Panc1 (cell line): ENCODE results near the gene DPH3.

Source experiments
- CTCF ChIP-seq: fragments of 450-650 bp; IDR thresholded peaks from 2 replicates; pipeline ENCODE4 v1.5.1; 2017; ENCODE audit warnings: mild to moderate bottlenecking
- POLR2AphosphoS5 ChIP-seq: IDR thresholded peaks from 2 replicates; pipeline ENCODE4 v1.6.1; 2012; ENCODE audit warnings: mild to moderate bottlenecking, low read depth, low read length, moderate library complexity

DNA sequence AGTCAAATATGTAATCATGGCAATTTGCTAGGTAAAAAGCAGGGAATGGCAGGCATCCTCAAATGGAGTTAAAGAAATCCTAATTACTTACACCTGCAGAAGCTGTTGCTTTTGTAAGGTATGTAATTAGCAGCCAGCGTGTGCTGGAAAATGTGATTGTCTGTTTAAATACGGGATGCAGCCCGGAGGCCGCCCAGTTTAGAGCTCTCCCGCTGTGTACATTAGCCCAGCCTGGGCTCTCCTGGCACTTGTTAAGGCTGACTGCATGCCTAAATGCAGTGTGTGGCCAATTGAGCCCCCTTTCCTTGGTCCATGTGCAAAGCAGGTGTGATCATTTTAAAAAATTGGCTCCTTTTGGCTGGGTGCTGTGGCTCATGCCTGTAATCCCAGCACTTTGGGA, 9.0 kb downstream of the DPH3 start:
- TF ChIP-seq CTCF (no peak), POLR2AphosphoS5 (no peak)
